HG03095 (cell line): ENCODE results near the gene HRG.
"Not testable (repeated sequence)": the region's sequence is repeated elsewhere in the genome, so short reads cannot be mapped to it uniquely, and the experiment has no call there.

Source experiments
- ATAC-seq: cut with Tn5 transposase; IDR thresholded peaks from one replicate; pipeline ENCODE4 v1.9.1; 2021; ENCODE audit warnings: moderate library complexity; ENCODE audit not compliant: unreplicated experiment

The HRG gene

GRCh38 chr3:186665625-186666188 is at the start of gene HRG:
Gene HRG, plus strand, starts transcription at chr3:186666014. Its CDS starts 18 bp downstream, at chr3:186666032.
- no peak for ATAC-seq

GRCh38 chr3:186616299-186616617 is 49.6 kb upstream of the HRG start:
- no peak for ATAC-seq

- peak; percentile 97 for ATAC-seq
These were observed 48.5 kb upstream of the HRG start for GRCh38 chr3:186617036-186617946.

GRCh38 chr3:186618318-186618938 is 47.4 kb upstream of the HRG start:
- no peak for ATAC-seq

GRCh38 chr3:186619787-186620212 is 46.0 kb upstream of the HRG start:
- ATAC-seq = no peak

GRCh38 chr3:186620213-186621092 is 45.4 kb upstream of the HRG start:
- ATAC-seq = no peak

- no peak for ATAC-seq
These were observed 43.7 kb upstream of the HRG start for GRCh38 chr3:186621894-186622650.

GRCh38 chr3:186622651-186623310 is 43.0 kb upstream of the HRG start:
- no peak for ATAC-seq

- no peak for ATAC-seq
These were observed 41.2 kb upstream of the HRG start for GRCh38 chr3:186624598-186624997.

- ATAC-seq = no peak
These were observed 40.2 kb upstream of the HRG start for GRCh38 chr3:186625600-186626042.

- no peak for ATAC-seq
These were observed 39.5 kb upstream of the HRG start for GRCh38 chr3:186626254-186626847.

GRCh38 chr3:186627852-186628414 is 37.9 kb upstream of the HRG start:
- ATAC-seq = no peak

GRCh38 chr3:186628756-186629155 is 37.1 kb upstream of the HRG start:
- no peak for ATAC-seq

- ATAC-seq = no peak
These were observed 34.7 kb upstream of the HRG start for GRCh38 chr3:186630950-186631641.

GRCh38 chr3:186633481-186633880 is 32.3 kb upstream of the HRG start:
- ATAC-seq = no peak

- not testable (repeated sequence) for ATAC-seq
These were observed 31.6 kb upstream of the HRG start for GRCh38 chr3:186634207-186634606.

GRCh38 chr3:186635532-186635931 is 30.3 kb upstream of the HRG start:
- no peak for ATAC-seq

- ATAC-seq = no peak
These were observed 29.3 kb upstream of the HRG start for GRCh38 chr3:186636536-186636935.
